COLO668 (cell line): ENCODE measurements around the gene ATG4B.

Source experiments
- DNase-seq: peaks from one replicate; lab custom pipeline; 2025; ENCODE audit not compliant: unreplicated experiment; lab: John Stamatoyannopoulos, UW

Gene ATG4B

DNA sequence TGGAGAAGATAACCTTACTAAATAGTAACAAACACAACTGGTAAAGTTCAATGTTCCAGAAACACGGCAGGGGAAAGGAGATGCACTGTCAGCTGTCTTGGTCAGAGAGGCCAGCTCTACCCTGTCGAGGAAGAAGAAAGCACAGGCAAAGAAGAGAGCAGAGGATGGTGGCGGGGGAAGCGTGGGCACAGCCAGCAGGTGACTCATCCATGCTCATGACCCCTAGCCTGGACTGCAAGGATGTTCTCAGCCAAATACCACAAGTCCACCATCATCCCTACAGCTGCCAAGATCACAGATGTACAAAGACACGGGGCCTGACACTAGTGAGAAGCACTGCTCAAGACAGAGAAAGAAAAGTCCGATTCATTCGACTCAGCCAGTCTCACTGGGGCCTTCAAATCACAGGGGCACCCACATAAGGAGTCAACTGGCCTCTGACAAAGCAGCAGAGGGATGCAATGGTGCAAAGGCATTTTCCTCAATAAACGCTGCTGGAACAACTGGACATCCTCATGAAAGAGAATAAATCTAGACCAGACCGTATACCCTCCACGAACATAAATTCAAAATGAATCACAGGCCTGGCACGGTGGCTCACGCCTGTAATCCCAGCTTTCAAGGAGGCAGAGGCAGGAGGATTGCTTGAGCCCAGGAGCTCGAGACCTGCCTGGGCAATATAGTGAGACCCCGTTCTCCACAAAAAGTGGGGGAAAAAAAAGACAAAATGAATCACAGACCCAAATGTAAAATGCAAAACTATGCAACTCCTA is 43.5 kb downstream of the ATG4B start:
- no peak for DNase-seq

DNA sequence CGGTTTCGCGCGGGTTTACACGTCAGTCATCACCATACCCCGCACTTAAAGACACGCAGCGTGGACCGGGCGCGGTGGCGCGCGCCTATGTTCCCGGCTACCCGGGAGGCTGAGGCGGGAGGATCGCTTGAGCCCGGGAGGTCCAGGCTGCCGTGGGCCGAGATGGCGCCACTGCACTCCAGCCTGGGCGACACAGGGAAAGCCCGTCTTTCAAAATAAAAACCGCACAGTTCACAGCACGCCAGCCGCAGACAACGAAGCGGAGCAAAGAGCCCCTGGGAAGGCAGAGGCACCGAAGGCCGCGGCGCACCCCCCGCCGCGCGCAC is 48.8 kb downstream of the ATG4B start:
- peak; percentile 33 for DNase-seq

DNA sequence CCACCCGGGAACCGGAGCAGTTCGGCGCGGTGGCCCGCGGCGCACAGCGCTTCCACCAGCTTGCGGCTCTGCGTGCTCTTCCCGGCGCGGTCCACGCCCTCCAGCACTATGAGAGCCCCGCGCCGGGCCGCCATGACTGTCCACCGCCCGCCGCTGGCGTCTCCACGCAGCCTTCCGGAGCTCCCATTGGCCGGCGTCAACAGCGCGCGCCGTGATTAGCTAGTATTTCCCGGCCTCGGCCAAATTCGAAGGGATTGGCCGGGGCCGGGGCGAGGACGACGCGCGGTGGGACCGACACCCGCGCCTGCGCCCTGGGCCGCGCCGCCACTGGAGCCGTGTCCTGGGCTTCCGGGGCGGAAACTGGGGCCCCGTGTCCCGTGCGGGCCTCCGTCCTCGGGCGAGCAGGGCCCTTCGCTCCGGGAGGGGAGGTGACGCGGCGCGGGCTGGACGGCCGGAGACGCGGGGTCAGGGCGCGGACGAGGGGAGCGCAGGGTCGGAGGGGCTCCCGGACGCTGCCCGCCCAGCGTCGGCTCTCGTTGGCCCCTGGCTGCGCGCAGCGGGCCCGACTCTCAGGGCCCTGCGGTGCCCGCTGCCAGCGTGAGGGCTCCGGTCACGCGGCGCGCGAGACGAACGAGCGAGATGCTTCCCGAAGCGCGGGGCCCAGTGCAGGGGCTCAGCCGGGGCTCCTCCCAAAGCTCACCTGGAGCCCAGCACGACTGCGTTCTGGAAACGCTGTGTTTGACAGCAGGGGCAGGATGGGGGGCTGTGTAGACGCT is 49.3 kb downstream of the ATG4B start, which contains the start of gene DTYMK:
DTYMK (minus strand) TSS at position 166 of the 776 bp plus-strand sequence; CDS start at position 134, 32 bp downstream.
- DNase-seq = peak; percentile 98

DNA sequence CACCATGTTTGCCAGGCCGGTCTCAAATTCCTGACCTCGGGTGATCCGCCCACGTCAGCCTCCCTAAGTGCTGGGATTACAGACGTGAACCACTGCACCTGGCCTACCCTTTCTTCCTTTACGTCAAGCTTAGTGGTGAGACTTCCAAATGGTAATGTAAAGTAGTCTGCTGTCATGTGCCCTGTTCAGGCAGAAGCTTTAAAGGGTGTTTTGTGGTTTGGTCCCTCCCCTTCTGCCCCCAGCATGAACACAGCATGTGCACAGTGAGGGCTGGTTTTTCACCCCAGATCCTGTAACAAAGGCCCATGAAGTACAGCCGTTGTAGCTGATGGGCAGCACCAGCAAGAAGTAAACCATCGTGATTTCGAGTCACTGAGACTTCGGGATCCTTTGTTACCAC is 51.8 kb downstream of the ATG4B start:
- DNase-seq = peak; percentile 32

DNA sequence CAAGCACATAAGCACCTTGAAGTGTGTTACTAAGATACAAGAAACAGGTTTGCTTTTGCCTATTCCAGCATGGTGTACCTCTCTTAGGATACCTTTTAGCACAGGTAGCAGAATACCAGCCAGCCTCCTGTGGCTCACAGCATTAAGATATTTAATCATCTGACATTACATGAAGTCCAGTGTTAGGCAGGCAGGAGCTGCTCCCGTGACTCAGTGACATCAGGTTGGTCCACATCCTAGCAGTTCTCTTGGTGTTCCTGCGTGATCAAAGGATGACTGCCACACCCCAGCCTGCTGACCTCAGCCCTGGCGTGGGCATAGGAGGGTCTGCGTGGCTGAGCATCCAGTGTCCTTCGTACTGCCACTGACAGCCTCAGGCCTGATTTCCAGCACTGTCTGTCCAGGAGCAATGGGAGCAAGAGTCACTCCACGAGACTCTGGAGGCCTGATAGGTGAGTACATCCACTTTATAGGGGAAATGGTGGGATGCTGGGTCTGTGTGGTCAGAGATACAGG is 52.8 kb downstream of the ATG4B start:
- DNase-seq = no peak

DNA sequence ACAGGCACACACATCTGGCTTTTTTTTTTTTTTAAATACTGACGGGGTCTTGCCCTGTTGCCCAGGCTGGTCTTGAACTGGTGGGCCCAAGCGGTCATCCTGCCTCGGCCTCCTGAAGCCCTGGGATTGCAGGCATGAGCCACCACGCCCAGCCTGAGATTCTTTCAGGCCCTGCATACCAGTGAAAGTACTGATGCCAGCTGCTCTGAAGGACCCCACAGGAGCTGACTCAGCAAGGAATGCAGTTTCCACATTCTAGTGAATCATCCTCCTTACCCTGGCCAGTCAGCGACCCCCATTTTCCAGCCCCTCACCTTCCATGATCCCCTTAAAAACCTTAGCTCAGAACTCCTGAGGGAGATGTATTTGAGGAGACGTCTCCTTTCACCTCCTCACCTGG is 55.0 kb downstream of the ATG4B start:
- DNase-seq = no peak

DNA sequence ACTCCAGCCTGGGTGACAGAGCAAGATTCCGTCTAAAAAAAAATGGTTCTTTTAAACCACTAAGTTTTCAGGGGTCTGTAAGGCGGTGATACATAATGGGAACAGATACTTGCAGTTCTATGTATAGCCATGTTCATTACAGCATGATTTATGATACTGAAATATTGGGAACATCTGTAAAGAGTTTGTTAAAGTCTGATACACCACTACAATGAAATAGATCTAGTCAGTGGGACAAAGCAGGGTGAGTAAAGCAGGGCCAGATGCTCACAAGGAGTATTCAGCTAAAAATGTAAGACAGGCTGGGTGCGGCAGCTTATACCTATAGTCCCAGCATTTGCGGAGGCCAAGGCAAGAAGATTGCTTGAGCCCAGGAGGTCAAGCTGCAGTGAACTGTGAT is 58.2 kb downstream of the ATG4B start:
- DNase-seq = no peak

DNA sequence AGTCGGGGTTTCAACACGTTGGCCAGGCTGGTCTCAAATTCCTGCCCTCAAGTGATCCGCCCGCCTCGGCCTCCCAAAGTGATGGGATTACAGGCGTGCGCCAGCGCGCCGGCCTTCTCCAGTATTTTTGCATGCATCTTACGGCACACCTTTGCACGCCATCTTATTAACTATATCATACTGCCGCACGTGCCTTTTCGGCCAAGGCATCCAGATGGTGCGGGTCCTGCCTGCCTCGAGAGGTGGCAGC is 63.6 kb downstream of the ATG4B start:
- DNase-seq = no peak

DNA sequence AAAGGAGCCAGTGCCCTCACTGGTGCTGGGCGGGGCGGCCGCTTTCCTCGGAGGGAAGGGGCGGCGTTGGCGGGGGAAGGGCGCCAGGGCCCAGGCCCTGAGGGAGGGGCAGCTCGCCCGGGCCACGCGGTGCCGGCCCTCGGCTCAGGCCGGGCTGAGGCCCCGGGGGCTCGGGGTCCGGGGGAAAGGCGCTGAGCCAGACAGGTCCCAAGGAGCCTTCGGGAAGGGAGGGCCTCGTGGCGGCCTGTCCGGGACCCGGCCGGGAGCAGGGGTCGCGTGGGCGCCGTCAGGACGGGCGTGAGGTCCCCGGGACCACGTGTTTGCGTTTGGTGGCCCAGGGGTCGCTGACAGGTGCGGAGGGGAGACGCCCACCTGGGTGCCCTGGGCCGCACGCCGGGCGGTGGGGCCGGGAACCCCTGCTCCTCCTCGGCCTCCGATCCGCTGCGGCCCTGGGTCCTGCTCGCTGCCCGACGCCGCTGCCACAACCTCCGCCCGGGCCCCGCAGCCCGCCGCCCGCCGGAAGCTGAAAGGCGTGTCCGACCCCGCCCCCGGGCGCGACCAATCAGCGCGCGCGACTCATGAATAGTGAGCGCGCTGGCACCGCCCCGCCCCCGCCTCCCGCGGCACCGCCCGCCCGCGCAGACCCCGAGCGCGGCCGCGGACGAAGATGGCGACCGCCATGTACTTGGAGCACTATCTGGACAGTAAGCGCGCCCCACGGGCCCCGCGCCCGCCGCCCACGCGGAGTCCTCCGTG is 64.1 kb downstream of the ATG4B start, which contains the start of gene ING5:
ING5 (plus strand) TSS at position 641 of the 756 bp plus-strand sequence; CDS start at position 668, 27 bp downstream.
- peak; percentile 97 for DNase-seq

DNA sequence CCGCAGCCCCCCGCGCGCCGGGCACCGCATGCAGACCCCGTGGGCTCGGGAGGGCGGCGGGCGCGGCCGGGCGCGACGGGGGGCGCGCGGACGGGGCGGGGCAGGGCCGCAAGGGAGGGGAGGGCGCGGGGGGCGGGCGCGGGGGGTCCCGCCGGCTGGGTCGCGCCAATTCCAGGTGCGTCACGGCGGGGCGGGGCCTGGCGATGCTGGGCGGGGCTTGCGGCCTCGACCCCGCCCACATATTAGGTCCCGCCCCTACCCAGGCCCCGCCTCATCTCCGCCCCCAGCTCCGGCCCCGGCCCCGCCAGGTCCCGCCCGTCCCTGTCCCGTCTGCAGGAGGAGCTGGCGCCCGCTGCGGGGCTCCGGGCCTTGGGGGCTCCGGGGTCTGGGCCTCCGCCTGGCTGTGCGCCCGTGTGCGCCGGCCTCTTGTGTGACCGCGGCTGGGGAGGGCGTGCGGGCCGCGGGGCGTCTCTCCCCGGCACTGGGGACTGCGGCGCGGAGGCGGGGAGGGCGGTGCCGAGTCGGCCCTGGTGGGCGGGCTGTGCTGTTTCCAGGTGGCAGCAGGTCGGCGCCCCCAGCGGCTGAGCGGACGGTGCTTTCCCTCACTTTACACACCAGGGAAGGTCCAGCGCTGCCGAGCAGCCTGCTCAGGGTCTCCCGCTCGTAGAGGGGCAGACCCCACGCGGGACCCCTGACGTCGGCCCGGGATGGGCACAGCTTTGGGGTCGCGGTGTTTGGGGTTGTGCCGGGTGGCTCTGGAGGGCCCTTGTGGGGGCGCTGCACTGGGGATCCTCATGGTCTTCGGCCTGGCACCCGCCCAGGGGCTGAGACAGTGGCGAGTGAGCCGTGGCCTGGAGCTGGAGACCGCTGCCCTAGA is 64.9 kb downstream of the ATG4B start:
- DNase-seq = peak; percentile 88

DNA sequence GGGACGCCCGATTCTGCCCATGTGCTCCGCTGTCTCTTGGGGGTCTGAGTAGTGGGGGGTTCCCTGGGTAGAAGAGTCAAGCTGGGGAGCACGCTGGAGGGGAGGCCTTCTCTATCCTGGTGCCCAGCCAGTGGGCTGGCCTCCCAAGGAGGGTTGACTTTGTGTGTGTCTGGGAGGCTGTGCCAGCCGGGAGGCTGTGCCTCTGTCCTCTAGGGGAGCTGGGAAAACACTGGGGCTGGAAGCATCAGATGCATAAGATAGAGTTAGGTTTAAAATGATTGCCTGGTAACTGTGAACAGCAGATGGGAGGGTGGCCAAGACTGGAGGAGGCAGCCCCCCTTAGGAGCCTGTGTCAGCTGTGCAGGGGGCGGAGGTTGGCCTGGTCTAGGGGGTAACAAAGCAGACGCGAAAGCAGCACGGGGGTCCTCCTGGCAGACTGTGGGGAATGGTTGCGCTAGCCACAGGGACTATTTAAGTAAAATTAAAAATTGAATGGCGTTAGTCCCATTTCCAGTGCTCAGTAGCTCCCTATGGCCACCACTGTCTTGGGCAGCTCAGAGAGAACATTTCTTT is 65.6 kb downstream of the ATG4B start:
- DNase-seq = peak; percentile 31

DNA sequence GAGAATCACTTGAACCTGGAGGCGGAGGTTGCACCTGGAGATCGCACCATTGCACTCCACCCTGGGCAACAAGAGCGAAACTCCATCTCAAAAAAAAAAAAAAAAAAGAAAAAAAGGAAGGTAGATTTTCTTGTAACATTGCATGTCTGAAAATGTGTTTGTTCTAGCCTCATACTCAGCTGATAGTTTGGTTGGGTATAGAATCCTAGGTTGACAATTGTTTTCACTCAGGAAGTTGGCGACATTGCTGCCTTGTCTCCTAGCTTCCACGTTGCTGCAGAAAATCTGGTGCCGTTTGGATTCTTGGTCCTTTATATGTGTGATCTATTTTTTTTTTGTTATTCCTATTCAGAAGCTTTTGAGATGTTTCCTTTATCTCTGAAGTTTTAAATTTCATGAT is 69.0 kb downstream of the ATG4B start:
- no peak for DNase-seq

DNA sequence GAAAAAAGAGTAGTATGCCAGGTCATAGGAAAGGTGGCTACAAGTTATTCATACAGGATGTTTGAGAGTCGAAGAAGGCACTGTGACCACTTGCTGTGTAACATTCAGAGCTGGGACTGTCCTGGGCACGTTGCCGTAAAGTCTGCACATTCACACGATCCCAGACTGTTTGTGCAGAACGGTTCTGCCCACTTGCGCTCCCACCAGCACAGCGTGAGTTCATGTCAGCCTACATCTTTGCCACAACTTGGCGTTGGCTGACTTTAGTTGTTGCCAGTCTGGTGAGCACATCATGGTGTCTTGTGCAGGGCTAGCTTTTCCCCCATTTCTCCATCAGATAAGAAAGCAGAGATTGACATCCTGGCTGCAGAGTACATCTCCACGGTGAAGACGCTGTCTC is 71.4 kb downstream of the ATG4B start:
- no peak for DNase-seq

DNA sequence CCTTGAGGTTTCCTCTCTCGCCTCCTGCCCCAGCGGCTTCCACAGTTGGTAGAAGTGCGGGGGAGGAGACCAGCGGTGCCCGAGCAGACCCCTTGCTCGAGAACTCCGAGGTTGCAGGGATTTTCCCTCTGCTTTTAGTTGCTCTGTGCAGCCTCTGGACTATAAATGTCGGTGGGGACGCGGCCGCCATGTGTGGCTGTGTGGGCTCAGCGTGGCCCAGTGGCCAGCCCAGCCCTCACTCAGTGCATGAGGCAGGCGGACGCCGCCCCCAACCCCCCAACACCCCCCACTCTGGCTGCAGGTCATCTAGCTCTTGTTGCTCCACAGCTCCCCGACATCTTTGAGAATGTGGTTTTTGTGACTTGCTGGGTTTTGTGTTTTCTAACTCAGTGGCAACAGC is 81.6 kb downstream of the ATG4B start:
- no peak for DNase-seq

DNA sequence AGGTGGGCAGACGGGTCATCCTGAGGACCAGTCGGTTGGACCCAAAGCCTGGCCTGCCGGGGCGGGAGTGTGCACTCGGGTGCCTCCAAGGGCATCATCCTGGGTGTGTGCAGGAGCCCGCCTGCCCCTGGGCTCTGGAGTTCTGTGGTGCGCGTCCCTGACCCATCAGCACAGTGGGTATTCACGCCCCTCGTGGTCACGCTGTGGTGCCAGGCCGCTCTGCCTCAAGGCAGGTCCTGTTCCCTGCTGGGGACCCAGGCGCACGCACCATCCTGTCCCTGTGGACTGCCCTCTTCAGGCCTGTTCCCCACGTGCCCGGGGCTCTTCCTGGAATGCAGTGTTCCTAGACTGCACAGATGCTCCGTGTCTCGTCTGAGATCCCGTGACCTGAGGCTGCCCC is 82.6 kb downstream of the ATG4B start:
- DNase-seq = no peak

DNA sequence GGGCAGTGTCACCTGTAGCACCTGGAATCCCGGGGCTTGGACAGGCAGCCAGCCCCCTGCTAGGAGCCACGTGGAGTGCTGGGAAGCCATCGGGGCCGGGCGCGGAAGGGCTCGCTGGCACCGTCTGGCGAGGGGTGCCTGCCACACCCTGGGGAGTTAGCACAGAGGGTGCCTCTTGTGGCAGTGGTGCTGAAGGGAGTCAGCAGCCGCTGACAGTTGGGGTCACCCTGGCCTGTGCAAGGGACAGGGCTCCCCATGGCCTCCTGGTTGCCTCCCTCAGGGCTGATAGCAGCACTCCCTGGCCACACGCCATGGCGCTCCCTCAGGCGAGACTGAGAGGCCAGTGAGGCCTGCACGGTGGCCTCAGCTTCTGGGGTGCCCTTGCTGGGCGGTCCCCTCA is 83.1 kb downstream of the ATG4B start:
- no peak for DNase-seq

DNA sequence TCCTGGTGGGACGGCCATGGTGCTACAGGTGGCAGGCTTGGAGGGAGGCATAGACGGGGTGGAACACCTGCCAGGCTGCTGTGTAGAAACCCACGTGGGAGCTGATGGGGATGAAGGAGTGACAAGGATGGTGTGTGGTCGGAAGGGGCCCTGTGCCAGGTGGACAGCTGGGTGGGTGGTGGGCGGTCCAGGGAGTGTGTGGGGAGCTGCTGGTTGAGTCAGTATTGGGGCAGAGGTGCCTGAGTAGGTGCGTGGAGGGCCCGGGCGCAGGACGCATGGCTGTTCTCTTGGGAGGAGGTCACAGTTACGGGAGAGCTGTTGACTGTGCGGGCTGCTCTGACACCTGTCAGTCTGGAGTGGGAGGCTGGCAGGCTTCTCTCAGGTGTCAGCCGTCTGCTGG is 84.4 kb downstream of the ATG4B start:
- DNase-seq = no peak

DNA sequence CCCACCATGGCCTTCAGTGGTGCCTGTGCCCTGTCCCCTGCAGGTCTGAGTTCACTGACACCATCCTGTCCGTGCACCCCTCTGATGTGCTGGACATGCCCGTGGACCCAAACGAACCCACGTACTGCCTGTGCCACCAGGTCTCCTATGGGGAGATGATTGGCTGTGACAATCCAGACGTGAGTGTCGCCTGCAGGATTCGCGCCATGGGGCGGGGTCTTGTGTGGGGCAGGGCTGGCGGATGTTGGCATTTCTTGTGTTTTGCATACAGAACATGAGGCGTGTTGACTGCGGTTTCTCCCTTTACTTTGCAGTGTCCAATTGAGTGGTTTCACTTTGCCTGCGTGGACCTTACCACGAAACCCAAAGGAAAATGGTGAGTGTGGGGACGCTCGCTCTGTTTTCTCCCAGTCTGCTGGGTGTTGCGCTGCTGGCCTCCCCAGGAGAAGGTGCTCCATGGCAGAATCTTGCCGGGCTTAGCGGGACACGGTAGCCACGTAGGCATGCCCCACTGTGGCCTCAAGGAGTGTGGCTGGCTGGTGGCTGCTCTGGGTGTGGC is 85.5 kb downstream of the ATG4B start:
- DNase-seq = no peak
